Gastroesophageal sphincter (tissue), 4 donors: Measurements from ENCODE around the gene ZNF697. TPM values are rescaled to one million over a fixed set of nuclear protein-coding genes. Genes with fewer than 3 reads are reported as not detected.
"Not testable (repeated sequence)": the region's sequence is repeated elsewhere in the genome, so short reads cannot be mapped to it uniquely, and the experiment has no call there.

Source experiments
- ATAC-seq: fragments of 150-250 bp; one replicate; pipeline ENCODE4 v1.9.1; 2016; ENCODE audit warnings: mild to moderate bottlenecking, moderate library complexity
- H3K27ac ChIP-seq, 4 donors: fragments of 200-600 bp; sonication (generic) in 3 of 4; 1 replicate in 3 of 4; 2 replicates in 1 of 4; pipeline ENCODE4 v1.5.1; 2016 to 2019
- H3K27me3 ChIP-seq: fragments of 200-600 bp; sonication (generic); one replicate; pipeline ENCODE4 v1.5.1; 2019
- H3K36me3 ChIP-seq, 2 donors: fragments of 200-600 bp; sonication (generic); one replicate each; pipeline ENCODE4 v1.5.1; 2019; ENCODE audit warnings: control low read depth in 1 of 2
- H3K4me1 ChIP-seq, 3 donors: fragments of 200-600 bp; sonication (generic); 1 replicate in 2 of 3; 2 replicates in 1 of 3; pipeline ENCODE4 v1.5.1; 2016 to 2019; ENCODE audit warnings: control low read depth in 2 of 3
- H3K4me3 ChIP-seq, 2 donors: fragments of 200-600 bp; sonication (generic); one replicate each; pipeline ENCODE4 v1.5.1; 2019; ENCODE audit warnings: mild to moderate bottlenecking in 1 of 2, moderate library complexity in 1 of 2
- H3K9me3 ChIP-seq, 3 donors: fragments of 200-600 bp; sonication (generic); one replicate each; pipeline ENCODE4 v1.5.1; 2017 to 2019; ENCODE audit warnings: control low read depth in 2 of 3
- CTCF ChIP-seq, 4 experiments: fragments of 200-600 bp in 2 of 4; fragments of 450-650 bp in 2 of 4; sonication (generic) in 1 of 4; IDR thresholded peaks; one replicate each; pipeline ENCODE4 v1.5.1; 2017 to 2019; ENCODE audit warnings: antibody characterized with exemption in 4 of 4, mild to moderate bottlenecking in 2 of 4, moderate library complexity in 2 of 4
- EP300 ChIP-seq: sonication (generic); formaldehyde crosslinking; IDR thresholded peaks from one replicate; pipeline ENCODE4 v1.6.1; 2017; ENCODE audit warnings: antibody characterized with exemption, mild to moderate bottlenecking
- POLR2A ChIP-seq, 2 donors: fragments of 450-650 bp; IDR thresholded peaks; one replicate each; pipeline ENCODE4 v1.6.1; 2017; ENCODE audit warnings: antibody characterized with exemption in 2 of 2, mild to moderate bottlenecking in 2 of 2, moderate library complexity in 1 of 2
- POLR2AphosphoS5 ChIP-seq: sonication (generic); formaldehyde crosslinking; IDR thresholded peaks from one replicate; pipeline ENCODE4 v1.6.1; 2017; ENCODE audit warnings: antibody characterized with exemption
- WGBS, 2 donors: methylation state at CpG; one replicate each; pipeline ENCODE4 v1.1.5; 2018; ENCODE audit warnings: low coverage in 1 of 2; 5-methylcytosine and 5-hydroxymethylcytosine counted together
- total RNA-seq, 4 donors: library from RNA; depleted of rRNA; stranded (reverse); fragments of >200 nt; gene quantifications; one replicate each; pipeline ENCODE4 v1.1.0, GENCODE V29; 2016

Gene ZNF697
- 1 to 10 TPM; 2.6 to 5.6 (median 4.6) TPM for total RNA-seq

DNA sequence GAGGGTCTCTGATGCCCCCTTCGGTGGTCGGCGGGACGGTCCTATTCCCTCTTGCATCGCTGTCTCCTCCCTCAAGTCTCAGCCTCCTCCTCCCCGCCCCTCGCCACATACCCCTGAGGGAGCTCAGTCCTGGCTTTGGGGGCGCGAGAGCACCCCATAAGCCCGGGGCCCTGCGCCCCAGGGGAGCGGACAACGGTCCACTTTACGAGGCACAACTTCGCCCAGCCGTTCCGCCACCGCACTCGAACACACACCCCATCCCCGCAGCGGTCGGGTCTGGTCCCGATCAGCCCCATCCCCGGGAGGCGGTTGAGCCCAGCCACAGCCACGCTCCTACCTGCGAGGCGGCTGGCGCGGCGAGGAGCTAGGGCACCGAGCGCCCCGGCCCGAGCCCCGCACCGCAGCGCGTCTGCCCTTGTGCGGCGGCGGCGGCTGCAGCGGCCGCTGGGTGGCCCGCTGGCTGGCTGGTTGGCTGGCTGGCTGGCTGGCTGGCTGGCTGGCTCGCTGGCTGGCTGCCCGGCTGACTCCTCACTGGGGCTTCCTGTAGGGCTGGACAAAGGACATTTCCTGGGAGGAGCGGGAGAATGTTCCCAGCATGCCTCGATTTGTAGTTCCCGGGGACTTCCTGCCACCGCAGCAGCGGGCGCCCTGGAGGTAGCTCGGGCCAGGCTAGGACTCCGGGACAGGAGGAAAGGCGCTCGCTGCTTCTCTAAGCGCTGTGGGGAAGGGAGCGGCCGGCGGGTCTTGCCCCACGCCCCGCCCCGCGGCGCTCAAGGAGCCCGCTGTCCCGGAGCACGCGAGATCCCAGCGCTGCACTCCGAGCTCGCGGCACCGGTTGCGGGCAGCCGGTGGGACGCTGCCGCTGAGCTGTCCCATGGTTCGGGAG, at the start of gene ZNF697:
Gene ZNF697 (minus strand): TSS at position 533 of the 886 bp plus-strand sequence. CDS start 22,166 bp downstream, outside the sequence.
- no peaks in the 10 kb centered on the region for H3K9me3 ChIP-seq
- WGBS, 2 donors: 1% methylated on average over 16 of the region's 81 CpGs; no CpG with 5 or more reads in 1 of the 2 donors

GRCh38 chr1:119697598-119697997, 49.5 kb upstream of the ZNF697 start:
- ATAC-seq: no peak
- Histone ChIP-seq H3K27ac (no peak overlapping the region), H3K27me3 (no peaks in the 10 kb centered on the region), H3K9me3 (peaks cover 0 to 14% (median 0%) of the 10 kb centered on the region in 3 donors), H3K4me3 (no peak overlapping the region), H3K4me1 (no peaks in the 10 kb centered on the region), H3K36me3 (no peaks in the 10 kb centered on the region)
- 76 to 90% methylated on average over 2 to 3 of the region's 3 CpGs for WGBS, 2 donors
- TF ChIP-seq POLR2A (IDR thresholded peaks at IDR 0.05) (no peak), POLR2AphosphoS5 (no peak), EP300 (no peak), CTCF (IDR thresholded peaks at IDR 0.05) (no peak)

More for the DNA sequence above, at the start of gene ZNF697:
- Histone ChIP-seq H3K36me3 (no peaks in the 10 kb centered on the region), H3K27me3 (no peaks in the 10 kb centered on the region), H3K27ac (peak within 1 kb of the TSS; percentile 49 to 95 (median 89)), H3K4me1 (peaks cover 0 to 33% (median 6%) of the 10 kb centered on the region in 3 donors), H3K4me3 (peak within 1 kb of the TSS; percentile 65 to 86)
- peak; percentile 95 for ATAC-seq
- no peak for TF ChIP-seq EP300
- TF ChIP-seq POLR2A (IDR thresholded peaks at IDR 0.05): peak; percentile 45 to 47
- peak in 3 of 4 experiments; percentile 44 to 47 (median 47) for TF ChIP-seq CTCF (IDR thresholded peaks at IDR 0.05)
- TF ChIP-seq POLR2AphosphoS5: peak; percentile 77

- not testable (repeated sequence) for ATAC-seq, H3K36me3 ChIP-seq, H3K4me3 ChIP-seq, H3K4me1 ChIP-seq, H3K27me3 ChIP-seq, H3K27ac ChIP-seq
- no CpG with 5 or more reads among the region's 4 CpGs for WGBS, 2 donors
- peaks cover 0 to 13% (median 0%) of the 10 kb centered on the region in 3 donors for H3K9me3 ChIP-seq
These were observed 48.8 kb upstream of the ZNF697 start for GRCh38 chr1:119696863-119697262.

GRCh38 chr1:119689511-119689910, 41.4 kb upstream of the ZNF697 start:
- H3K4me1 ChIP-seq: no peaks in the 10 kb centered on the region
- no peak overlapping the region for H3K4me3 ChIP-seq
- TF ChIP-seq EP300 (no peak), CTCF (IDR thresholded peaks at IDR 0.05) (no peak), POLR2AphosphoS5 (no peak), POLR2A (IDR thresholded peaks at IDR 0.05) (no peak)
- ATAC-seq: no peak
- no peak overlapping the region for H3K27ac ChIP-seq
- no peaks in the 10 kb centered on the region for H3K9me3 ChIP-seq
- no peaks in the 10 kb centered on the region for H3K27me3 ChIP-seq
- H3K36me3 ChIP-seq: no peaks in the 10 kb centered on the region

DNA sequence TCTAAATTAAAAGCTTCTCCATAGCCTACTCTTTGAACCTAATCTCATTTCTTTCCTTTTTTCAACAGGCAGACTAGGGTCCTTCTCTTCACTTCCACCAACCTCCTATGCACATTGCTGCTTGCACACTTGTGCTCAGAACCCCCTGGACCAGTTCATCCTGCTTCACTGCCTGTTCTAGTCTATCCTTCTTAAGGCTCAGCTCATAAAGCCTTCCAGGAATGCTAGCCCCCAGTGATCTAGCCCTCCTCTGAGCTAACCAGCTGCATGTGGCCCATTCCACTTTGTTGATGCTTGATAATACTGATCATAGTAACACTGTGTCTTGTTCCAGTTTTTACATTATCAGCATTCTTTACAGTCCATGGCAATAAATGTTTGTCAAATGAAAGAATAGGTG, 40.7 kb upstream of the ZNF697 start:
- Histone ChIP-seq H3K4me3 (no peak overlapping the region), H3K27ac (no peak overlapping the region), H3K36me3 (no peaks in the 10 kb centered on the region), H3K4me1 (no peaks in the 10 kb centered on the region), H3K9me3 (no peaks in the 10 kb centered on the region), H3K27me3 (no peaks in the 10 kb centered on the region)
- no peak for ATAC-seq
- TF ChIP-seq EP300 (no peak), POLR2AphosphoS5 (no peak), CTCF (IDR thresholded peaks at IDR 0.05) (no peak), POLR2A (IDR thresholded peaks at IDR 0.05) (no peak)
